HEK293T (cell line): ENCODE data around the gene ZFP2.

Experiments used
- BHLHE40 ChIP-seq: fragments of 450-650 bp; IDR thresholded peaks from 2 replicates; pipeline ENCODE4 v1.6.1; 2016; ENCODE audit warnings: mild to moderate bottlenecking, moderate library complexity, borderline replicate concordance
- ELF4 ChIP-seq: fragments of 450-650 bp; IDR thresholded peaks from 2 replicates; pipeline ENCODE4 v1.6.1; 2017; ENCODE audit warnings: antibody characterized with exemption
- FOXA1 ChIP-seq: fragments of 450-650 bp; IDR thresholded peaks from 2 replicates; pipeline ENCODE4 v1.6.1; 2016; ENCODE audit warnings: mild to moderate bottlenecking
- FOXM1 ChIP-seq: fragments of 450-650 bp; IDR thresholded peaks from 2 replicates; pipeline ENCODE4 v1.6.1; 2017; ENCODE audit warnings: mild to moderate bottlenecking, borderline replicate concordance
- HDGF ChIP-seq: fragments of 450-650 bp; IDR thresholded peaks from 2 replicates; pipeline ENCODE4 v1.6.1; 2017; ENCODE audit warnings: antibody characterized with exemption, borderline replicate concordance
- NFRKB ChIP-seq: fragments of 450-650 bp; IDR thresholded peaks from 2 replicates; pipeline ENCODE4 v1.6.1; 2016; ENCODE audit warnings: mild to moderate bottlenecking, moderate library complexity
- TARDBP ChIP-seq: fragments of 450-650 bp; IDR thresholded peaks from 2 replicates; pipeline ENCODE4 v1.6.1; 2016

DNA sequence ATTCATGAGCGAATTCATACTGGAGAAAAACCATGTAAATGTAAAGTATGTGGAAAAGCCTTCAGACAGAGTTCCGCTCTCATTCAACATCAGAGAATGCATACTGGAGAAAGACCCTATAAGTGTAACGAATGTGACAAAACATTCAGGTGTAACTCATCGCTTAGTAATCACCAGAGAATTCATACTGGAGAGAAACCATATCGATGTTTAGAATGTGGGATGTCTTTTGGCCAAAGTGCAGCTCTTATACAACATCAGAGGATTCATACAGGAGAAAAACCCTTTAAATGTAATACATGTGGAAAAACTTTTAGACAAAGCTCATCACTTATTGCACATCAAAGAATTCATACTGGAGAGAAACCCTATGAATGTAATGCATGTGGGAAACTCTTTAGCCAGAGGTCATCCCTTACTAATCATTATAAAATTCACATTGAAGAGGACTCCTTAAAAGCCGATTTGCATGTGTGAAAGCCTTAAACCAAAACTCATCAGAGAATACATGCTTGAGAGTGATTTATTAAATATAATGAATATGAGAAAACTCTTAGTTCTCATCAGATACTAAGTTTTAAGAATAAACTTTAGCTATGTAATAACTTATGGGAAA lies 11.8 kb upstream of the ZFP2 start:
- TF ChIP-seq FOXA1: no peak
- no peak for TF ChIP-seq ELF4
- TF ChIP-seq NFRKB: no peak
- TF ChIP-seq TARDBP: no peak
- no peak for TF ChIP-seq FOXM1
- no peak for TF ChIP-seq HDGF
- no peak for TF ChIP-seq BHLHE40
